ENCODE measurements around the gene AP2A2. TPM values are rescaled to one million over a fixed set of nuclear protein-coding genes. Genes with fewer than 3 reads are reported as not detected.

Gene AP2A2
- total RNA-seq, 1 donor from 2014 or later = 91.4 TPM

GRCh38 chr11:921921-922678, 3.6 kb upstream of the AP2A2 start:
- no peaks in the 10 kb centered on the region for H3K27me3 ChIP-seq (ENCODE audit: control insufficient read depth, insufficient read depth, low read length)
- no peaks in the 10 kb centered on the region for H3K36me3 ChIP-seq (ENCODE audit: control insufficient read depth, insufficient read depth, low read length)
- no peak for DNase-seq (ENCODE audit: low read depth)
- no peak for TF ChIP-seq CTCF (IDR thresholded peaks at IDR 0.05; ENCODE audit: insufficient read depth, low read length, poor library complexity, severe bottlenecking)
- no peak overlapping the region for H3K4me3 ChIP-seq (ENCODE audit: low read depth, low read length)

GRCh38 chr11:923691-924405, 1.8 kb upstream of the AP2A2 start:
- no peak for DNase-seq (ENCODE audit: low read depth)
- Histone ChIP-seq H3K27me3 (ENCODE audit: control insufficient read depth, insufficient read depth, low read length) (no peaks in the 10 kb centered on the region), H3K36me3 (ENCODE audit: control insufficient read depth, insufficient read depth, low read length) (no peaks in the 10 kb centered on the region), H3K4me3 (ENCODE audit: low read depth, low read length) (no peak overlapping the region)
- no peak for TF ChIP-seq CTCF (IDR thresholded peaks at IDR 0.05; ENCODE audit: insufficient read depth, low read length, poor library complexity, severe bottlenecking)

- no peak for DNase-seq (ENCODE audit: low read depth)
- H3K4me3 ChIP-seq (ENCODE audit: low read depth, low read length) = no peak overlapping the region
- no peaks in the 10 kb centered on the region for H3K36me3 ChIP-seq (ENCODE audit: control insufficient read depth, insufficient read depth, low read length)
- TF ChIP-seq CTCF (IDR thresholded peaks at IDR 0.05; ENCODE audit: insufficient read depth, low read length, poor library complexity, severe bottlenecking) = no peak
- H3K27me3 ChIP-seq (ENCODE audit: control insufficient read depth, insufficient read depth, low read length) = no peaks in the 10 kb centered on the region
Observed at GRCh38 chr11:924406-925157, 1.1 kb upstream of the AP2A2 start.

- TF ChIP-seq CTCF (IDR thresholded peaks at IDR 0.05; ENCODE audit: insufficient read depth, low read length, poor library complexity, severe bottlenecking) = no peak
- Histone ChIP-seq H3K4me3 (ENCODE audit: low read depth, low read length) (peak overlapping the region; percentile 28), H3K27me3 (ENCODE audit: control insufficient read depth, insufficient read depth, low read length) (no peaks in the 10 kb centered on the region), H3K36me3 (ENCODE audit: control insufficient read depth, insufficient read depth, low read length) (no peaks in the 10 kb centered on the region)
- no peak for DNase-seq (ENCODE audit: low read depth)
Observed at GRCh38 chr11:925158-925495, 543 bp upstream of the AP2A2 start.

GRCh38 chr11:926341-926916, 759 bp downstream of the AP2A2 start:
- H3K36me3 ChIP-seq (ENCODE audit: control insufficient read depth, insufficient read depth, low read length) = no peaks in the 10 kb centered on the region
- no peak for DNase-seq (ENCODE audit: low read depth)
- H3K4me3 ChIP-seq (ENCODE audit: low read depth, low read length) = peak overlapping the region; percentile 73
- no peak for TF ChIP-seq CTCF (IDR thresholded peaks at IDR 0.05; ENCODE audit: insufficient read depth, low read length, poor library complexity, severe bottlenecking)
- H3K27me3 ChIP-seq (ENCODE audit: control insufficient read depth, insufficient read depth, low read length) = no peaks in the 10 kb centered on the region
